ENCODE results near the gene CSKMT. TPM values are rescaled to one million over a fixed set of nuclear protein-coding genes. Genes with fewer than 3 reads are reported as not detected.
A peak's percentile ranks its signal among the peaks of the same experiment; 100 is the strongest.

The CSKMT gene
- total and polyA plus RNA-seq, 2 donors (not counting 1 experiment from before 2014, with no cell fraction given): 39.0 to 57.3 TPM

GRCh38 chr11:62705880-62706849 is 41.1 kb downstream of the CSKMT start:
- ChIA-PET POLR2A (interaction anchor here (0.5 to 6.5 kb wide), 18 partner anchors 10 to 175 kb away, joined by 3 to 66 read pairs (median 3); partner anchors contain the start of genes B3GAT3, C11orf98, CSKMT and HNRNPUL2), CTCF (interaction anchor here (0.5 to 3.3 kb wide), 13 partner anchors 12 to 1482 kb away, joined by 3 to 13 read pairs (median 4); partner anchors contain the start of genes HNRNPUL2, SLC3A2, TTC9C and TUT1)
- WGBS (ENCODE audit: insufficient coverage): 7% methylated on average over 73 of the region's 73 CpGs
- H3K4me1 ChIP-seq (ENCODE audit: control insufficient read depth in 2 of 2, insufficient read depth in 2 of 2, low read length in 2 of 2): peaks cover 39 to 50% of the 10 kb centered on the region in 2 donors
- intact Hi-C loops (cut with micrococcal nuclease): loop anchor here (1.0 to 5.0 kb wide), 6 partner anchors 41 to 175 kb away; partner anchors contain the start of genes C11orf98, CSKMT, EEF1G and ROM1
- Mint-ChIP-seq H3K4me1 (peaks cover 51% of the 10 kb centered on the region), H3K27ac (peak overlapping the region; percentile 91), H3K4me3 (peak overlapping the region; percentile 92), H3K27me3 (no peaks in the 10 kb centered on the region), H3K9me3 (ENCODE audit: insufficient read depth) (no peaks in the 10 kb centered on the region)
- H3K9me3 ChIP-seq (ENCODE audit: control extremely low read depth in 1 of 3, control insufficient read depth in 2 of 3, insufficient read depth in 1 of 3, low read length in 2 of 3): no peaks in the 10 kb centered on the region
- peak overlapping the region; percentile 95 for H3K4me2 ChIP-seq (replicated peaks; ENCODE audit: low read depth, low read length, poor library complexity, severe bottlenecking)
- no peaks in the 10 kb centered on the region for H3K27me3 ChIP-seq (replicated peaks in 1 of 4; ENCODE audit: control extremely low read depth in 1 of 4, control insufficient read depth in 3 of 4, insufficient read depth in 4 of 4, low read length in 3 of 4)
- peak; percentile 95 for DNase-seq
- peaks cover 25% of the 10 kb centered on the region for H3K79me2 ChIP-seq (ENCODE audit: control insufficient read depth, insufficient read depth, low read length)
- ATAC-seq (ENCODE audit: low read depth): peak; percentile 73
- peak overlapping the region; percentile 86 for H2AFZ ChIP-seq (ENCODE audit: insufficient read depth, low read depth, low read length, poor library complexity, severe bottlenecking)
- H3K27ac ChIP-seq (ENCODE audit: low read length in 2 of 2): peak overlapping the region; percentile 61 to 91
- peaks cover 0 to 8% of the 10 kb centered on the region in 2 experiments for H3K36me3 ChIP-seq (replicated peaks in 1 of 2; ENCODE audit: control extremely low read depth in 1 of 2, control insufficient read depth in 1 of 2, extremely low read depth in 1 of 2, insufficient read depth in 2 of 2, low read length in 1 of 2)
- peak overlapping the region; percentile 65 to 86 (median 69) for H3K4me3 ChIP-seq (ENCODE audit: control extremely low read depth in 1 of 5, extremely low read depth in 1 of 5, insufficient read depth in 1 of 5, low read depth in 2 of 5, low read length in 4 of 5)
- TF ChIP-seq CTCF (IDR thresholded peaks at IDR 0.05) (no peak), EZH2 (IDR thresholded peaks at IDR 0.05; ENCODE audit: borderline replicate concordance, insufficient read depth, low read depth, low read length, poor library complexity, severe bottlenecking) (no peak)
- H3K9ac ChIP-seq (ENCODE audit: low read length): peak overlapping the region; percentile 83
- H4K20me1 ChIP-seq (ENCODE audit: control insufficient read depth, insufficient read depth, low read length, poor library complexity, severe bottlenecking): no peaks in the 10 kb centered on the region
